ENCODE data around the gene IDI2. TPM values are rescaled to one million over a fixed set of nuclear protein-coding genes. Genes with fewer than 3 reads are reported as not detected.

The IDI2 gene
- total and polyA plus RNA-seq, 2 experiments from 2014 or later, result not detected

DNA sequence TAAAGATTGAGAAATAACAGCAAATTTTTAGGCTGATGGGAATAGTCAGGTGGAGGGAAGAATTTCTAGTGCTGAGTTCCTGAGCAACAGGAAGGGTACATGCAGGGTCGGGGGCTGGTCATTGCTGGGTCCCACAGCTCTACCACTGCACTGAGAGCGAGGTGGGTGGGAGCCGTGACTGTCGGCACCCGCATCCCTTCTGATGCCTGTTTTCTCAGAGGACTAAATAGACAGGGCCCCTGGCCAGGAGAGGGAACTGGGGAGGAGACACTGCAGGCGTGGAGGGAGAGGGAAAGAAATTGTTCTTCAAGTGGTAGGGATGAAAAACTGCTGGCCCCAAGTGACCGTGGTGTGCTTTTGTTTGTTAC, 30.1 kb downstream of the IDI2 start:
- Histone ChIP-seq H3K36me3 (peaks cover 58% of the 10 kb centered on the region), H3K27me3 (no peaks in the 10 kb centered on the region), H3K4me3 (no peak overlapping the region), H3K9me3 (ENCODE audit: low read depth) (no peaks in the 10 kb centered on the region), H3K4me1 (ENCODE audit: low read depth) (no peaks in the 10 kb centered on the region), H3K27ac (no peak overlapping the region)
- TF ChIP-seq, protein P1, sequence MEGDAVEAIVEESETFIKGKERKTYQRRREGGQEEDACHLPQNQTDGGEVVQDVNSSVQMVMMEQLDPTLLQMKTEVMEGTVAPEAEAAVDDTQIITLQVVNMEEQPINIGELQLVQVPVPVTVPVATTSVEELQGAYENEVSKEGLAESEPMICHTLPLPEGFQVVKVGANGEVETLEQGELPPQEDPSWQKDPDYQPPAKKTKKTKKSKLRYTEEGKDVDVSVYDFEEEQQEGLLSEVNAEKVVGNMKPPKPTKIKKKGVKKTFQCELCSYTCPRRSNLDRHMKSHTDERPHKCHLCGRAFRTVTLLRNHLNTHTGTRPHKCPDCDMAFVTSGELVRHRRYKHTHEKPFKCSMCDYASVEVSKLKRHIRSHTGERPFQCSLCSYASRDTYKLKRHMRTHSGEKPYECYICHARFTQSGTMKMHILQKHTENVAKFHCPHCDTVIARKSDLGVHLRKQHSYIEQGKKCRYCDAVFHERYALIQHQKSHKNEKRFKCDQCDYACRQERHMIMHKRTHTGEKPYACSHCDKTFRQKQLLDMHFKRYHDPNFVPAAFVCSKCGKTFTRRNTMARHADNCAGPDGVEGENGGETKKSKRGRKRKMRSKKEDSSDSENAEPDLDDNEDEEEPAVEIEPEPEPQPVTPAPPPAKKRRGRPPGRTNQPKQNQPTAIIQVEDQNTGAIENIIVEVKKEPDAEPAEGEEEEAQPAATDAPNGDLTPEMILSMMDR (IDR thresholded peaks at IDR 0.05; ENCODE audit: low read depth, low read length), result no peak
- DNase-seq (ENCODE audit: low read depth in 1 of 2, low spot score in 1 of 2), result no peak

DNA sequence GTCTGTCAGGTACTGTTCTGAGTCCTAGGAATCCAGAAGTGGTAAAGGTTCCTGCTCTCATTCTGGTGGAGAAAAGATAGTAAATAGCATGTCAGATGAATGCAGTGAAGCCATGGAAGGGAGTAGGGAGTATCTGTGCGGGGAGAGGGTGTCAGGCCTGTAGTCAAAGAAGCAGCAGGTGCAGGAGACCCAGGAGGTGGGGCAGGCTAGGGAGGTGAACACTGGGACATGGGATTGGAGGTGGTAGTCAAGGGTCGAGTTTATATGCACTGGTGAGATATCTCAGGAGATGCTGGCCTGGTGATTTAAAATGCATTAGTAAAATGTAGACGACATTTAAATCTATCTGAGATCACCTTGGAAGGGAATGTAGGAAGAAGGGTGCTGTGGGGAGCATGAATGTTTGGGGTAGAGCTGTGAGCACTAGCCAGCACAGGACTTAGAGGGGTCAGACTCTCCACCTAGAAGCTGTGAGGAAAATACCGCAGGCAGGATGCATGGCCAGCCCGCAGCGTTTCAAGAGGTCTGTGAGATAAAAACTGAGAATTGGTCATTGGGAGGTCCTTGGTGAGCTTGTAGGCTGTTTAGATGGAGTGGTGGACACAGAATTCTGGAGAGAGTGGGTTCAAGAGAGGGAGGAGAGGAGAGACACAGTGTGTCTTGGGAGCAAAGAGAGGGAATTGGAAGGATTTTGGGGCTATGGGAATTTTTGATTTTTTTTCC, 30.7 kb downstream of the IDI2 start:
- H3K9me3 ChIP-seq (ENCODE audit: low read depth), result no peaks in the 10 kb centered on the region
- TF ChIP-seq, protein P1 (IDR thresholded peaks at IDR 0.05; ENCODE audit: low read depth, low read length), result no peak
- H3K27me3 ChIP-seq, result no peaks in the 10 kb centered on the region
- peaks cover 55% of the 10 kb centered on the region for H3K36me3 ChIP-seq
- no peak overlapping the region for H3K4me3 ChIP-seq
- no peaks in the 10 kb centered on the region for H3K4me1 ChIP-seq (ENCODE audit: low read depth)
- DNase-seq (ENCODE audit: low read depth in 1 of 2, low spot score in 1 of 2), result no peak
- no peak overlapping the region for H3K27ac ChIP-seq

DNA sequence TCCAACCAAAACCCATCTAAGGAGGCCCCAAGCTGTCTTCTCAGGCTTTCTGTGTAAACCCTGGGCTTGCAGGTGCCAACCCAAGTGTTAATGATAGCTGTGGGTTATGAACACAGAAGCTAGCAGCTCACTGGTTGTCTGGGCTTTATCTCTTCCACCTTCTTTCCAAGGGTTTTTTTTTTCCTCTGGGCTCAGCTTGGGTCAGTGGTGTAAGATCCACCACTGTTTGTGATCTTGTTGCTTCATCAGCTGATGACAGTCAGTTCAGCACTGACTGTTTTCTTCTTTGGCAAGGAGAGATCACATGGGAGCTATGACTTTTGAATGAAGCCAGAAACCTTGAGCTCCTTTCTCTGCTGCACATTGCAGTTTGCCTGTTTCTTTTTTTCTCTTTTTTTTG, 32.8 kb downstream of the IDI2 start:
- no peak for DNase-seq (ENCODE audit: low read depth in 1 of 2, low spot score in 1 of 2)
- Histone ChIP-seq H3K27me3 (no peaks in the 10 kb centered on the region), H3K4me1 (ENCODE audit: low read depth) (peaks cover 3% of the 10 kb centered on the region), H3K4me3 (no peak overlapping the region), H3K27ac (no peak overlapping the region), H3K36me3 (peaks cover 40% of the 10 kb centered on the region), H3K9me3 (ENCODE audit: low read depth) (no peaks in the 10 kb centered on the region)
- TF ChIP-seq, protein P1 (IDR thresholded peaks at IDR 0.05; ENCODE audit: low read depth, low read length), result no peak

DNA sequence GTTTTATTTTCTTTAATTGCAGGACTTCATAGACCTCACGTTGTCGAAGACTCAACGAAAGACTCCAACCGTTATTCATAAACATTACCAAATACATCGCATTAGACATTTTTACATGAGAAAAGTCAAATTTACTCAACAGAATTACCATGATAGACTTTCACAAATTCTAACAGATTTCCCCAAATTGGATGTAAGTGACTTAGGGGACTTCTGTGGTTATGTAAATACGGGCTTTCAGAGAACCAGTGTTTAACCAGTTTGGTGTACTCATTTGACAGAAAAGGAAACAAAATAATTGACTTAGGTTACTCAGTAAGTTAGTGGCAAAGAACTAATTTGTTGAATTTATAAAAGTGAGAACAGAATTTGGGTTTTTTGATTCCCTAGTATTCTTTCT, 33.2 kb downstream of the IDI2 start:
- H3K9me3 ChIP-seq (ENCODE audit: low read depth), result no peaks in the 10 kb centered on the region
- TF ChIP-seq, protein P1 (IDR thresholded peaks at IDR 0.05; ENCODE audit: low read depth, low read length), result no peak
- H3K27ac ChIP-seq, result no peak overlapping the region
- DNase-seq (ENCODE audit: low read depth in 1 of 2, low spot score in 1 of 2), result no peak
- no peaks in the 10 kb centered on the region for H3K27me3 ChIP-seq
- peaks cover 37% of the 10 kb centered on the region for H3K36me3 ChIP-seq
- H3K4me1 ChIP-seq (ENCODE audit: low read depth), result peaks cover 3% of the 10 kb centered on the region
- H3K4me3 ChIP-seq, result no peak overlapping the region

DNA sequence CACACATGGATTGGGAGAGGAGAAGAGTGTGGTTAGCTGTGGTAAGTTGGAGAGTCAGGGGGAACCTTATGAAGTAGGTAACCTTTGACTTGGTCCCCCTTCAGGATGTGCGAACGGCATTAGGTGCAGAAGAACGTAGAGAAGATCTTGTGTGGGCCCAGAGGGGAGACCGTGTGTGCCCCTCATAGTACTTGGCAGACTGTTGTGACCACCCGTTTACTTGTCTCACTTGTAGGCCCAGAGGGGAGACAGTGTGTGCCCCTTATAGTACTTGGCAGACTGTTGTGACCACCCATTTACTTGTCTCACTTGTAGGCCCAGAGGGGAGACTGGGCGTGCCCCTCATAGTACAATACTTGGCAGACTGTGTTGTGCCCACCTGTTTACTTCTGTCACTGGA, 34.9 kb downstream of the IDI2 start:
- peaks cover 3% of the 10 kb centered on the region for H3K4me1 ChIP-seq (ENCODE audit: low read depth)
- TF ChIP-seq, protein P1 (IDR thresholded peaks at IDR 0.05; ENCODE audit: low read depth, low read length), result no peak
- peaks cover 20% of the 10 kb centered on the region for H3K36me3 ChIP-seq
- H3K27me3 ChIP-seq, result no peaks in the 10 kb centered on the region
- no peaks in the 10 kb centered on the region for H3K9me3 ChIP-seq (ENCODE audit: low read depth)
- H3K4me3 ChIP-seq, result no peak overlapping the region
- H3K27ac ChIP-seq, result no peak overlapping the region
- DNase-seq (ENCODE audit: low read depth in 1 of 2, low spot score in 1 of 2), result no peak
